ENCODE data around the gene ACTL9.

GRCh38 chr19:8721334-8721733 is 22.7 kb upstream of the ACTL9 start, which contains the start of gene OR2Z1:
- TF ChIP-seq ZNF451 (CRISPR knock-in tag; IDR thresholded peaks at IDR 0.05): no peak
- no peak for TF ChIP-seq TP53 (CRISPR knock-in tag; conservative IDR thresholded peaks at IDR 0.05)
- no peak for TF ChIP-seq ZBTB40 (IDR thresholded peaks at IDR 0.05)
- no peak for TF ChIP-seq ZBTB40 (CRISPR knock-in tag; IDR thresholded peaks at IDR 0.05)
- no peak for TF ChIP-seq ZBTB21 (CRISPR knock-in tag; IDR thresholded peaks at IDR 0.05)
- TF ChIP-seq ZNF24 (IDR thresholded peaks at IDR 0.05): no peak
- no peak for TF ChIP-seq PHB2 (IDR thresholded peaks at IDR 0.05; ENCODE audit: partially characterized antibody)
- no peak for TF ChIP-seq HINFP (CRISPR knock-in tag; IDR thresholded peaks at IDR 0.05; ENCODE audit: low read depth)
- no peak for TF ChIP-seq EED (CRISPR knock-in tag; IDR thresholded peaks at IDR 0.05)
- TF ChIP-seq ZNF124 (CRISPR knock-in tag; IDR thresholded peaks at IDR 0.05): no peak
- no peak for TF ChIP-seq SIN3B (IDR thresholded peaks at IDR 0.05; ENCODE audit: low read length)
- TF ChIP-seq THRA (CRISPR knock-in tag; IDR thresholded peaks at IDR 0.05; ENCODE audit: borderline replicate concordance): no peak
- no peak for TF ChIP-seq RNF219 (CRISPR knock-in tag; IDR thresholded peaks at IDR 0.05)
- TF ChIP-seq EZH2 (conservative IDR thresholded peaks at IDR 0.05; ENCODE audit: low read depth, low read length): no peak
- no peak for TF ChIP-seq CTCF (CRISPR knock-in tag; IDR thresholded peaks at IDR 0.05)

All from HepG2 (cell line).